KOPT-K1 (cell line): ENCODE data around the gene BRSK1.

Source experiments
- H3K27ac ChIP-seq: fragments of 200-600 bp; sonication (generic); 2 replicates; pipeline ENCODE4 v1.5.1; 2016; ENCODE audit warnings: antibody characterized with exemption, mild to moderate bottlenecking, low read depth, low read length; ENCODE audit not compliant: poor library complexity, severe bottlenecking
- H3K36me3 ChIP-seq: fragments of 200-600 bp; sonication (generic); 2 replicates; pipeline ENCODE4 v1.5.1; 2017; ENCODE audit warnings: antibody characterized with exemption, mild to moderate bottlenecking, low read length, moderate library complexity; ENCODE audit not compliant: insufficient read depth
- H3K9me3 ChIP-seq: fragments of 200-600 bp; sonication (generic); 2 replicates; pipeline ENCODE4 v1.5.1; 2017; ENCODE audit warnings: antibody characterized with exemption, low read length, mild to moderate bottlenecking; ENCODE audit not compliant: insufficient read depth, poor library complexity, severe bottlenecking

Gene BRSK1

GRCh38 chr19:55283548-55284377 is at the start of gene BRSK1:
Gene BRSK1, plus strand, starts transcription at chr19:55283997. Its CDS starts 446 bp downstream, at chr19:55284443.
- no peaks in the 10 kb centered on the region for H3K9me3 ChIP-seq
- H3K36me3 ChIP-seq: no peaks in the 10 kb centered on the region
- H3K27ac ChIP-seq: no peak within 1 kb of the TSS

GRCh38 chr19:55238030-55238429 is 45.8 kb upstream of the BRSK1 start:
- Histone ChIP-seq H3K36me3 (peaks cover 100% of the 10 kb centered on the region), H3K27ac (no peak overlapping the region), H3K9me3 (no peaks in the 10 kb centered on the region)

DNA sequence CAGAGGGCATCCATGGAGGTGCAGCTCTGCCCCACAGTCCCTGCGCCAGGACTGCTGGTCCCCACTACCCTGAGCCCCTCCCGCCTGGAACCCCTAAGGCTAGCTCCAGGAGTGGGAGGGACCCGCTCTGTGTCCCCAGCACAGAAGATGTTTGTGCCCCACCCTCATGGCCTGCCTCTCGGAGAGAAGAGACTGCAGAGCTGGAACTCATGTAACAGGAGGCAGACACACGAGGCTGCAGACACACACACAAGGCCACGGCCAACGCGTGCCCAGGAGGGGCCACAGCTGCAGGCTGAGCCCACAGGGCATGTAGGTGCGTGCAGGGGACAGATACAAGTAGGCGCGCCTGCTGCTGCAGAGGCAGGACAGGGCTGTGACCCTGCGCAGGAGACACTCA is 44.8 kb upstream of the BRSK1 start:
- peaks cover 100% of the 10 kb centered on the region for H3K36me3 ChIP-seq
- H3K27ac ChIP-seq: no peak overlapping the region
- no peaks in the 10 kb centered on the region for H3K9me3 ChIP-seq

DNA sequence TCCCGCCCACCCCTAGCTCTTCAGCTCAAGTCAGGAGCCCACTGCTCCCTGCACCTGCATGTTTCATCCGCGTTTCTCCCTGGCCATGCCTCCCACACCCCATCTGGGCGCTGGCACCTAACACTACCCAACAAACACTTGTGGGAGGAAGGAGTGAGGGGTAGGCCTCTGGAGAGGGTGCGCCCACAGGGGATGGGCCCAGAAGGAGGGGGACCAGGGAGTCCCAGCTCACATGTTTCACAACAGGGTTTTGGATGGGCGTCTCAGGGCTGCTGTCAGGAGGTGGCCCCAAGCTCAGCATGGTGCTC is 43.1 kb upstream of the BRSK1 start:
- no peak overlapping the region for H3K27ac ChIP-seq
- peaks cover 100% of the 10 kb centered on the region for H3K36me3 ChIP-seq
- H3K9me3 ChIP-seq: no peaks in the 10 kb centered on the region

GRCh38 chr19:55241143-55241934 is 42.5 kb upstream of the BRSK1 start:
- H3K9me3 ChIP-seq: no peaks in the 10 kb centered on the region
- no peak overlapping the region for H3K27ac ChIP-seq
- peaks cover 100% of the 10 kb centered on the region for H3K36me3 ChIP-seq

DNA sequence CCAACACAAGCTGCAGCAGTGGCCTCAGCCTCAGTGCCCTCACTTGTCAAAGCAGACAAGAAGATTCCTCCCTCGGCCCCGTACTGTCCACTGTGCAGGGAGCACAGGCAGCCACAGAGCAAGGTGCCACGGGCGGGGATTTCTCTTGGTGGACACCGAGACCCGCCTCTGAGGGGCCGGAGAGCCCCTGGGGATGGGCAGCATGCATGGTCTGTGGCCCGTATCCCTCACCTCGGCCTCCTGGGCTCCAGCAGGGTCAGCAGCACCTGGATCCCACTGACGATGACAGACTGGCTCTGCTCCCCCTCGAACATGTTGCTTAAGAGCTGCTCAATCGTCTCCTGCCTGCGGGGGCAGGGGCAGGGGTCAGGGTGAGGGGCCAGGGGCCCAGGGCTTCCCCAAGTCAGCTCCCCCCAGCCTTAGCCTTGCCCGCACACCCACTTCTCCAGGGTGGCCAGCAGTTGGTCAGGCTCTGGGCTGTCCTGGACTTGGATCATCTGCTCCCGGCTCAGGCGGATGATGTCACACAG is 41.8 kb upstream of the BRSK1 start:
- Histone ChIP-seq H3K9me3 (no peaks in the 10 kb centered on the region), H3K27ac (no peak overlapping the region), H3K36me3 (peaks cover 100% of the 10 kb centered on the region)

GRCh38 chr19:55242517-55242916 is 41.3 kb upstream of the BRSK1 start:
- H3K27ac ChIP-seq: no peak overlapping the region

GRCh38 chr19:55244004-55244680 is 39.7 kb upstream of the BRSK1 start:
- H3K9me3 ChIP-seq: no peaks in the 10 kb centered on the region
- H3K36me3 ChIP-seq: peaks cover 100% of the 10 kb centered on the region
- no peak overlapping the region for H3K27ac ChIP-seq

More at GRCh38 chr19:55242517-55242916, 41.3 kb upstream of the BRSK1 start:
- Histone ChIP-seq H3K36me3 (peaks cover 100% of the 10 kb centered on the region), H3K9me3 (no peaks in the 10 kb centered on the region)

- H3K36me3 ChIP-seq: peaks cover 100% of the 10 kb centered on the region
These were observed 38.4 kb upstream of the BRSK1 start for GRCh38 chr19:55245236-55245904.

GRCh38 chr19:55246462-55247451 is 37.0 kb upstream of the BRSK1 start:
- Histone ChIP-seq H3K36me3 (peaks cover 100% of the 10 kb centered on the region), H3K27ac (no peak overlapping the region), H3K9me3 (no peaks in the 10 kb centered on the region)

More at GRCh38 chr19:55245236-55245904, 38.4 kb upstream of the BRSK1 start:
- no peaks in the 10 kb centered on the region for H3K9me3 ChIP-seq
- H3K27ac ChIP-seq: no peak overlapping the region

DNA sequence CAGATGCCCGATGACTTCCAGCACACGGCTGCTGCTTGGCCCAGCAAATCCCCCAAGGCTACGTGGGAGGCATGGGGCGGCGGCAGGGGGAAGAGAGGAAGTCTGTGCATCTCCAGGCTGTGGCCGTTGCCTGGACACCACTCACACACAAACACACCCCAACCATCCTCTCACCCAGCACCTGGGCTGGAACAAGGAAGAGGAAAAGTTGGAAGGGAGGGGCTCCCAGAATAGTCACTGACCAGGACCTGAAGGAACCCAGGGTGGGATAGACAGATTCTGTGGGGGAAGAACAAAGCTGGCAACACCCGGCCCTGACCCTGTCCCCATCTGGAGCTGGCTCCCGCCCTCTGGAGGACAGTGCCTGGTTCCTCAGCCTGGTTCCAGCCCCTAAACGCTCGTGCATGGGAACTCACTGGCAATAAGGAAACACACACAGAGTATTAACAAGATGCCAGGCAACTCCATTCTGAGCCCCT is 36.1 kb upstream of the BRSK1 start:
- peaks cover 99% of the 10 kb centered on the region for H3K36me3 ChIP-seq
- H3K27ac ChIP-seq: no peak overlapping the region
- no peaks in the 10 kb centered on the region for H3K9me3 ChIP-seq

DNA sequence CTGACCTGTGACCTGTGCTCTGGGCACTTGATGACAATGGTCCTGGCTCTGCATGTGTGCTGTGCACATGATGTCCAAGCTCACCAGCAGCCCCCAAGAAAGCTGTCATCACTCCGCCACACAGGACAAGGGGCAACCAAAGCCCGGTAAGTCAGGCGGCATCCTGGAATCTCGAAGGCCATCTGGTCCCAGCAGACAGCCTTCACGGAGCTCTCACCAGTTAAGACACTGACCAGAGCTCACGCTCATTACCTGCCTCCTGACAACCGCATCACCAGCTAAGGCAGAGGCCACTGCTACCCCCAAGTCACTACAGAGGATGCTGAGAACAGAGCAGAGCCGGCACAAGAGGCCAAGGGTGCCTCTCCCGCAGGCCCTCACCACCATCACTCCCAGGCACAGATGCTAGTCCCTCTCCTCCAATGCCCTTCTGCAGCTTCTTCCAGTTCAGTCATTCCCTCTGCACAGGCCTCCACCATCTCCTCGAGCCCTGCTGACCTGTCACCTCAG is 35.6 kb upstream of the BRSK1 start:
- H3K9me3 ChIP-seq: no peaks in the 10 kb centered on the region
- peaks cover 99% of the 10 kb centered on the region for H3K36me3 ChIP-seq
- H3K27ac ChIP-seq: no peak overlapping the region

DNA sequence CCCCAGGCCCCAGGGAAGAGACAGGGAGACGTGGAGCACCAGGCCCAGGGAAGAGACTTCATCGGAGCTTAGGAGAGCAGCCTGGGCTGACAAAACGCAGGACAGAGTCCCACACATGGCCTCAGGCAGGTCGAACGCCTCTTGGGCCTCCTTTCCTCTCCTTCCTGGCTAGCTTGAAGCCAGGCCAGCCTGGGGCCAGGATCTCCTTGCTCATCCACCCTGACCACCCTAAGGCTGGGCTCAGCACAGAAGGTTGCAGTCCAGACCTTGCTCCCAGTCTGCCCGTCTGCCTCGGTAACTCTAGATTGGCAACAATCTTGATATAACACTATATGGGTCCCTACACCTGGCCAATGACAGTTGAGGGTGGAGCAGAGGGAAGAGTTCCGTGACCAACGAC is 35.1 kb upstream of the BRSK1 start:
- H3K9me3 ChIP-seq: no peaks in the 10 kb centered on the region
- no peak overlapping the region for H3K27ac ChIP-seq
- peaks cover 96% of the 10 kb centered on the region for H3K36me3 ChIP-seq
